HUES64 (cell line): ENCODE data around the gene TCTN2.

ENCODE experiments used
- H3K27ac ChIP-seq: 2 replicates; pipeline ENCODE4 v1.7.0; 2013; ENCODE audit warnings: low read depth, low read length, inconsistent platforms
- H3K27me3 ChIP-seq: 2 replicates; pipeline ENCODE4 v1.6.1; 2013; ENCODE audit warnings: mild to moderate bottlenecking, low read length; ENCODE audit not compliant: insufficient read depth
- H3K36me3 ChIP-seq: 2 replicates; pipeline ENCODE4 v1.6.1; 2013; ENCODE audit warnings: mild to moderate bottlenecking, low read length; ENCODE audit not compliant: insufficient read depth
- H3K4me1 ChIP-seq: 2 replicates; pipeline ENCODE4 v1.6.1; 2013; ENCODE audit warnings: mild to moderate bottlenecking, low read length, moderate library complexity; ENCODE audit not compliant: insufficient read depth
- H3K4me3 ChIP-seq: 2 replicates; pipeline ENCODE4 v1.5.1; 2013; ENCODE audit warnings: mild to moderate bottlenecking, low read length, moderate library complexity
- H3K9ac ChIP-seq: 2 replicates; pipeline ENCODE4 v1.6.1; 2013; ENCODE audit warnings: mild to moderate bottlenecking, low read depth, low read length
- H3K9me3 ChIP-seq: 2 replicates; pipeline ENCODE4 v1.6.1; 2013; ENCODE audit warnings: low read depth, low read length; ENCODE audit not compliant: insufficient read depth
- WGBS: fragments of 150-250, 120-280 bp; methylation state at CpG from one replicate; pipeline ENCODE4 v1.1.7; 2013; ENCODE audit warnings: missing lambda C conversion rate; 5-methylcytosine and 5-hydroxymethylcytosine counted together

TCTN2 gene

DNA sequence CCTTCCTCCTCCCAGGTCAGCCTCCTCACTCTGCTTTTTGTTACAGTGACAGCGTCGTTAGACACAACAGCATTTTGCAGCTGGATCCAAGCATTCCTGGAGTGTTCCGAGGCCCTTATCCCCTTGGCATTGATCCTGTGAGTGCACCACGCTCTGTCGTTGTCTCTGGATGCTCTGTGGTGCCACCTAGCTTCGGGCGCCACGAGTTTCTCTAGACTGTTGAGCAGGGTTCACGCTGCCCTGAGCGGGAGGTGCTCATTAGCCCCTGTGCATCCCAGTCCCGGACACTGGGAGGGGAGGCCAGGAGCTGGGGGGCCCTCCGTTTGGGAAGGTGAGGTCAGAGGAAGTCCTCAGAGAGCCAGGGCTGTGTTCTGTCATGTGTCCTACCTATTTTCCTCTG lies 73.9 kb downstream of the TCTN2 start:
- no peak overlapping the region for H3K4me3 ChIP-seq
- WGBS = 90% methylated on average over 12 of the region's 12 CpGs
- H3K27ac ChIP-seq = no peak overlapping the region
- H3K27me3 ChIP-seq = no peaks in the 10 kb centered on the region
- no peak overlapping the region for H3K9ac ChIP-seq
- H3K4me1 ChIP-seq = no peaks in the 10 kb centered on the region
- H3K36me3 ChIP-seq = peaks cover 92% of the 10 kb centered on the region
- H3K9me3 ChIP-seq = no peaks in the 10 kb centered on the region

DNA sequence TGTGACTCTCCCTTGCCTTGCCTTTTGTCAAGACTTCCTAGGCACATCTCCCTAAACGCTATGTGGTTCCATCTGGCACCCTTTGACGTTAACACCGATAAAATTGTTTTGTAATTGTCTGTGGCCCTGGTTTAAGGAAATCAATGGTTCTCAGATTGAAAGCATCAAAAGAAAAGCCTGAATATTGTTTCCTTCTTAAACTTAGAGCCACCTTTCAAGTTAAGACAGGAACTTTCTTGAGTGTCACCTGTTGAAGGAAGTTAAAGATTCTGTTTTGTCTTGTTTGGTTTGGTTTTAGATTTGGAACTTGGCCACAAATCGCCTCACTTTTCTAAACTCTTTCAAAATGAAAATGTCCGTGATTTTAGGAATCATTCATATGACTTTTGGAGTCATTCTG lies 76.4 kb downstream of the TCTN2 start:
- Histone ChIP-seq H3K4me3 (no peak overlapping the region), H3K27ac (no peak overlapping the region), H3K27me3 (no peaks in the 10 kb centered on the region), H3K36me3 (peaks cover 91% of the 10 kb centered on the region), H3K9me3 (no peaks in the 10 kb centered on the region), H3K9ac (no peak overlapping the region), H3K4me1 (no peaks in the 10 kb centered on the region)
- 99% methylated on average over 3 of the region's 5 CpGs for WGBS

DNA sequence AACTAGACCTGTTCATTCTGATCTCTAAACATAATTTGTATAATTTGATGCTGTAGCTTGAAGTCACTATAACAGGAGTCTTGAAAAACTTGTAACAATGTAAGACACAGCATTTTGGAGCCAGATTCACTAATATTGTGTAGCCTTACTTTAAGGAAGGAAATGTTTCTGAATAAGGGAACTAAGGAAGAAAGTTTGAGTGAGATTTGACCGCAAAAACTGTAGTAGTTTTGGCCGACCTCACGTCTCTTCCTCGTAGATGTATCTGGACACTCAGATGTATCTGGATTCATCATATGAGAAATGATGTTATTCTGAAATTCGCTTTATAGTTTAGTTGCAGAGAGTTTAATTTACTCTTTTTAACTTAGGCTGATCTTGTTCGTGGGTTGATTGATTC lies 77.2 kb downstream of the TCTN2 start:
- H3K9me3 ChIP-seq = no peaks in the 10 kb centered on the region
- no peaks in the 10 kb centered on the region for H3K27me3 ChIP-seq
- H3K9ac ChIP-seq = no peak overlapping the region
- 94% methylated on average over 6 of the region's 6 CpGs for WGBS
- no peak overlapping the region for H3K27ac ChIP-seq
- peaks cover 94% of the 10 kb centered on the region for H3K36me3 ChIP-seq
- no peaks in the 10 kb centered on the region for H3K4me1 ChIP-seq
- no peak overlapping the region for H3K4me3 ChIP-seq

DNA sequence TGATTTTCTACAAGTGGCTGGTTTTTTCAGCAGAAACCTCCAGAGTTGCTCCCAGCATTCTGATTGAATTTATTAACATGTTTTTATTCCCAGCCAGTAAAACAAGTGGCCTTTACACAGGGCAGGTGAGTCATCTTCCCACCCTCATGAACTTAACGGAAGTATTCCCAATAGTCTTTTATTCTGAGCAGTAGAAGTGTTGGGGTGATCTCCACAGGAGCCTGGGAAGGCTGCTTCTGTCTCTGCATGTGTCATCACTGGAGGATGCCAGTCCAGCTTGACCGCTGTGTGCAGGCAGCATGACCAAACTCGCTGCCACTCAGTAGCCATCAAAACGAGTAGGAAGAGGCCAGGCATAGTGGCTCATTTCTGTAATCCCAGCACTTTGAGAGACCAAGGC lies 77.7 kb downstream of the TCTN2 start:
- H3K27ac ChIP-seq = no peak overlapping the region
- no peak overlapping the region for H3K4me3 ChIP-seq
- no peaks in the 10 kb centered on the region for H3K9me3 ChIP-seq
- no peaks in the 10 kb centered on the region for H3K27me3 ChIP-seq
- H3K4me1 ChIP-seq = no peaks in the 10 kb centered on the region
- WGBS = 91% methylated on average over 4 of the region's 4 CpGs
- no peak overlapping the region for H3K9ac ChIP-seq
- H3K36me3 ChIP-seq = peaks cover 94% of the 10 kb centered on the region

DNA sequence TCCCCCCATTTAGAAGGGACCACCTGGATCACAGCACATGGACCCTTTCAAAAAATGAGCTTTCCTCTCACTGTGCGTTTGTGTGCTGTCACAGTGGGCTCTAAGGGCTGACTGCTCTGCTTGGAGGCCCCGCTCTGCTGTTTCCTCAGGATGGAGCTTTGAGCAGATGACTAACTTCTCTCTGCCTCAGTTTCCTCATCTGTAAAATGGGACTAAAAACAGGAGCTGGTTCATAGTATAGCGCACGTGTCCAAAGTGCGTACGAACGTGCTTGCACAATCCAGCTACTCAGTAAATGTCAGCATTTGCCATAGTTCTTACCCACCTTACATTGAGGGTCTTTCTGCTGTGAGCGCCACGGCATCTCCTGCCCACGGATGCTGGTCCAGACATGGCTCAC lies 78.4 kb downstream of the TCTN2 start:
- Histone ChIP-seq H3K27me3 (no peaks in the 10 kb centered on the region), H3K36me3 (peaks cover 94% of the 10 kb centered on the region), H3K4me1 (no peaks in the 10 kb centered on the region), H3K4me3 (no peak overlapping the region), H3K27ac (no peak overlapping the region), H3K9ac (no peak overlapping the region), H3K9me3 (no peaks in the 10 kb centered on the region)
- WGBS = 97% methylated on average over 10 of the region's 10 CpGs

DNA sequence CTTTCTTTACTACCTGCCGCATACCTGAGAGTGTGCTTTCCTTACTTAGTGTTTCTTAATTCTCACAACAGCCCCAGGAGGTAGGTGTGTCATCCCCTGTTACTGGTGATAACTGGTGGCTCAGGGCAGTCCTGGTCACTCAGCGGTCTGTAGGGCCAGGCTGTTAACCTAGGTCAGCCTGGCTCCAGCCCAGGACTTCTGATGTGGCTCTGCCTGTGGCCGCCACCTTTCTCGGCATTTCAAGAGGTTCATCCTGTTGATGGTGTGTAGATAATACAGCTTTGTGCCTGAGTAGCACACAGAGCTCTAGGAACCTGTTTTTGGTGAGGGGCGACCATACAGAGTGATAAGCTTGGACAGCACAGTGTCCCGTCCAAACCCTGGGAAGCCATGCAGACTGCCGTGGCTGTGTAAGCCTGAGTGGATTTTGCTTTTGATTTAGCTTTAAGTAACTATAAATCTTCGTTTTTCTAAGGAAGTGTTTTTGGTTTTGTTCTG lies 79.3 kb downstream of the TCTN2 start:
- 95% methylated on average over 8 of the region's 8 CpGs for WGBS
- peaks cover 93% of the 10 kb centered on the region for H3K36me3 ChIP-seq

DNA sequence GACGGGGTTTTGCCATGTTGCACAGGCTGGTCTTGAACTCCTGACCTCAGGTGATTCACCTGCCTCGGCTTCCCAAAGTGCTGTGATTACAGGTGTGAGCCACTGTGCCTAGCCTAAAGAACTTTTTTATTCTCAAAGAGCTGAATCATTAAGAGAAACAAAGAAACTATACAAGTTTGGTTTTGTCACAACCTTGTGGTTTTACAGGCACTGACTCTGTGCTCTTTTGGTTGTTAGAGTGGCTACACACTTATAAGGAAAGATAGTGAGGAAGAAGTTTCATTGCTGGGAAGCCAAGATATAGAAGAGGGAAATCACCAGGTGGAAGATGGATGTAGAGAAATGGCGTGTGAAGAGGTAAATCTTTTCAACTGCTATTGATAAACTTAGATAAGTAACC lies 81.1 kb downstream of the TCTN2 start:
- Histone ChIP-seq H3K9me3 (no peaks in the 10 kb centered on the region), H3K9ac (no peak overlapping the region), H3K27ac (no peak overlapping the region), H3K27me3 (no peaks in the 10 kb centered on the region), H3K36me3 (peaks cover 94% of the 10 kb centered on the region), H3K4me1 (no peaks in the 10 kb centered on the region), H3K4me3 (no peak overlapping the region)
- WGBS = 90% methylated on average over 3 of the region's 3 CpGs

More for the DNA sequence above, 79.3 kb downstream of the TCTN2 start:
- Histone ChIP-seq H3K9ac (no peak overlapping the region), H3K9me3 (no peaks in the 10 kb centered on the region), H3K27me3 (no peaks in the 10 kb centered on the region), H3K4me3 (no peak overlapping the region), H3K27ac (no peak overlapping the region), H3K4me1 (no peaks in the 10 kb centered on the region)

DNA sequence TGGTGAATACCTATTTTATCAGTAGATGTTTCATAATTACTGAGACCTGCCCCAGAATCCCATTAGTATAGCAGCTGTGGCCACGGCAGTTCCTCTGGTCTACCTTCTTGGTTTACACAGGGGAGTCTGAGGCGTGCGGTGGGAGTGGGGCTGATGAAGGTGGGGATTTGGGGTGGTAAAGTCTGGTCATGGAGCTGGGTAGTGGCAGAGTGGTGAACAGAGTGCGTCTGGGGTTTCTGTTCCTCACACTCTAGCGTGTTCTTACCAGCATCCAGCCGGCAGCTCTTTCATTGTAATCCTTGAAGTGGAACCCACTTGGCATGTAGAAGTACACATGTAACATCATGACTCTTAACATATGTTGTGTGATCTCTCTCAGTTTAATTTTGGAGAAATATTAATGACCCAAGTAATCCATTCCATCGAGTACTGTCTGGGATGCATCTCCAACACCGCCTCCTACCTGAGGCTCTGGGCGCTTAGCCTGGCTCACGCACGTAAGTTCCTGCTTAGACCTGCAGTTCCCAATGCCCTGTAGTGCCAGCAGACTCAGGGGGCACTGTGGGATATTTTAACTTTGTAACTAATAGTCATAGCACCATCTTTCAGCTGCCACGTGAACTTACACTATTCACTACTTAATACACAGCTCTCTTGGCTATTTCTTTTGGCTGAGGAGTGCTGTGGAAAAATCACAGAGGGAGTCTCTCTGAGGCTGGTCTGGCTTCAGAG lies 83.3 kb downstream of the TCTN2 start:
- no peaks in the 10 kb centered on the region for H3K27me3 ChIP-seq
- H3K36me3 ChIP-seq = peaks cover 91% of the 10 kb centered on the region
- H3K9ac ChIP-seq = no peak overlapping the region
- no peaks in the 10 kb centered on the region for H3K4me1 ChIP-seq
- no peak overlapping the region for H3K27ac ChIP-seq
- no peaks in the 10 kb centered on the region for H3K9me3 ChIP-seq
- WGBS = 98% methylated on average over 12 of the region's 12 CpGs
- no peak overlapping the region for H3K4me3 ChIP-seq

DNA sequence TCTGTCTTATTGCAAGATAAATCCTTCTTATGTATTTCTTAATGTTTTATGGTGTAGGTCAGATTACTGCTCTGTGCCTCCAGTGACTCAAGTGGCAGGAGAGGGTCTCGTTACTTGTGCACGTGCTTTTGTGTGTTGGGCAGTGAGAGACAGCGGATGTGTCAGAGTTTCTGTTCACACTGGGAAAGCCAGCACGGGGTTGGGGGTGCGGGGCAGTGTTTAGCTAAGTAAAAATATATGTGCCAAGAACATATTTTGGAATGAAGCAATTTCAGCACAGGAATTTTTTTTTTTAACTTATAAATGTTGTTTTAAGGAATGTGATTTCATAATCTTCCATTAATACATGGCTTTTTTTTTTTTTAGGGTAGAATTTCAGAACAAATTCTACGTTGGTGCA lies 86.6 kb downstream of the TCTN2 start:
- no peak overlapping the region for H3K4me3 ChIP-seq
- H3K27me3 ChIP-seq = peaks cover 9% of the 10 kb centered on the region
- peaks cover 4% of the 10 kb centered on the region; the same call in 1 of the 2 replicates for H3K4me1 ChIP-seq
- H3K36me3 ChIP-seq = peaks cover 68% of the 10 kb centered on the region
- no peak overlapping the region for H3K9ac ChIP-seq
- no peak overlapping the region for H3K27ac ChIP-seq
- 93% methylated on average over 6 of the region's 6 CpGs for WGBS
- H3K9me3 ChIP-seq = no peaks in the 10 kb centered on the region
